GM12878 (cell line): ENCODE measurements around the gene MAPK8IP3. TPM values are rescaled to one million over a fixed set of nuclear protein-coding genes. Genes with fewer than 3 reads are reported as not detected.

ENCODE experiments used
- CBFB ChIP-seq: IDR thresholded peaks from 2 replicates; pipeline ENCODE4 v1.6.1; 2016; ENCODE audit warnings: antibody characterized with exemption, low read depth
- CEBPB ChIP-seq, 2 experiments: fragments of 150-350 bp in 1 of 2; IDR thresholded peaks; 2 replicates each; pipeline ENCODE4 v1.6.1; 2012 to 2014; ENCODE audit warnings: low read depth in 2 of 2, low read length in 2 of 2, borderline replicate concordance in 1 of 2, inconsistent platforms in 1 of 2
- CHD2 ChIP-seq: IDR thresholded peaks from 2 replicates; pipeline ENCODE4 v1.6.1; 2011; ENCODE audit warnings: low read depth, low read length, improper control_type of control experiment, borderline replicate concordance
- EED ChIP-seq: sonication (generic); IDR thresholded peaks from 2 replicates; pipeline ENCODE4 v1.6.1; 2016; ENCODE audit warnings: antibody characterized with exemption, low read depth
- GATAD2B ChIP-seq: fragments of 450-650 bp; conservative IDR thresholded peaks from 2 replicates; pipeline ENCODE4 v1.6.1; 2017; ENCODE audit warnings: low read depth, mild to moderate bottlenecking, moderate library complexity
- HCFC1 ChIP-seq: fragments of 150-350 bp; IDR thresholded peaks from 2 replicates; pipeline ENCODE4 v1.6.1; 2014; ENCODE audit warnings: low read length
- IRF4 ChIP-seq: IDR thresholded peaks from 2 replicates; pipeline ENCODE4 v1.6.1; 2011; ENCODE audit warnings: low read depth, low read length
- MTA2 ChIP-seq: fragments of 450-650 bp; IDR thresholded peaks from 2 replicates; pipeline ENCODE4 v1.6.1; 2016; ENCODE audit warnings: low read depth, mild to moderate bottlenecking, moderate library complexity
- NBN ChIP-seq: fragments of 450-650 bp; IDR thresholded peaks from 2 replicates; pipeline ENCODE4 v1.6.1; 2016
- NFXL1 ChIP-seq: fragments of 450-650 bp; IDR thresholded peaks from 2 replicates; pipeline ENCODE4 v1.6.1; 2017; ENCODE audit warnings: antibody characterized with exemption, mild to moderate bottlenecking, borderline replicate concordance
- POLR2A ChIP-seq: IDR thresholded peaks from 2 replicates; pipeline ENCODE4 v1.6.1; 2011; ENCODE audit warnings: low read depth, mild to moderate bottlenecking, low read length
- POLR2AphosphoS2 ChIP-seq: IDR thresholded peaks from 2 replicates; pipeline ENCODE4 v1.6.1; 2011; ENCODE audit warnings: low read depth, mild to moderate bottlenecking, low read length, improper control_type of control experiment, moderate library complexity
- SIX5 ChIP-seq: IDR thresholded peaks from 2 replicates; pipeline ENCODE4 v1.6.1; 2011; ENCODE audit warnings: mild to moderate bottlenecking, low read depth, low read length, moderate library complexity; ENCODE audit not compliant: severe bottlenecking
- SMARCA5 ChIP-seq: fragments of 450-650 bp; IDR thresholded peaks from 2 replicates; pipeline ENCODE4 v1.6.1; 2017; ENCODE audit warnings: mild to moderate bottlenecking
- YBX1 ChIP-seq: fragments of 450-650 bp; IDR thresholded peaks from 2 replicates; pipeline ENCODE4 v1.6.1; 2016; ENCODE audit warnings: antibody characterized with exemption
- polyA plus RNA-seq, 11 experiments: library from polyadenylated mRNA; depleted of rRNA in 4 of 11; unstranded in 6 of 11; stranded (reverse) in 5 of 11; fragments of >200 nt; fragmentation: Nextera tagmentation in 4 of 11; fragmentation: Illumina TruSeq in 1 of 11; extraction: Ambion mirVana in 4 of 11; extraction: Trizol in 1 of 11; gene quantifications; 1 replicate in 1 of 11; 2 replicates in 10 of 11; pipeline versions ENCODE4 v1.2.1 to v1.2.3, GENCODE V29; 2011 to 2016; ENCODE audit warnings: inconsistent platforms in 2 of 11, missing spikeins in 2 of 11, low read depth in 1 of 11
- total RNA-seq, 4 experiments: library from RNA; depleted of rRNA in 3 of 4; stranded (reverse); fragments of >200 nt in 3 of 4; fragmentation: Illumina TruSeq in 1 of 4; extraction: Trizol in 1 of 4; gene quantifications; 2 replicates each; pipeline versions ENCODE4 v1.2.1 to v1.2.3, GENCODE V29; 2013 to 2021
- TF ChIP-seq, protein P1 (sequence below): fragments of 450-650 bp; IDR thresholded peaks from 2 replicates; pipeline ENCODE4 v1.6.1; 2017; ENCODE audit warnings: mild to moderate bottlenecking, moderate library complexity
- TF ChIP-seq, protein P2 (sequence below): fragments of 450-650 bp; IDR thresholded peaks from 2 replicates; pipeline ENCODE4 v1.6.1; 2017; ENCODE audit warnings: antibody characterized with exemption, mild to moderate bottlenecking, moderate library complexity
- TF ChIP-seq, protein P3 (sequence below): fragments of 450-650 bp; IDR thresholded peaks from 2 replicates; pipeline ENCODE4 v1.6.1; 2017; ENCODE audit warnings: mild to moderate bottlenecking
- TF ChIP-seq, protein P4 (sequence below): IDR thresholded peaks from 2 replicates; pipeline ENCODE4 v1.6.1; 2012; ENCODE audit warnings: low read depth, low read length, improper control_type of control experiment
- TF ChIP-seq, protein P5 (sequence below): fragments of 150-350 bp; IDR thresholded peaks from 2 replicates; pipeline ENCODE4 v1.6.1; 2014; ENCODE audit warnings: mild to moderate bottlenecking, low read depth, low read length

MAPK8IP3 gene
- total and polyA plus RNA-seq, 10 of the 15 experiments (the other 5 are each of a cell fraction or from before 2014, with no cell fraction given): 0.06 to 67.9 (median 18.2) TPM

DNA sequence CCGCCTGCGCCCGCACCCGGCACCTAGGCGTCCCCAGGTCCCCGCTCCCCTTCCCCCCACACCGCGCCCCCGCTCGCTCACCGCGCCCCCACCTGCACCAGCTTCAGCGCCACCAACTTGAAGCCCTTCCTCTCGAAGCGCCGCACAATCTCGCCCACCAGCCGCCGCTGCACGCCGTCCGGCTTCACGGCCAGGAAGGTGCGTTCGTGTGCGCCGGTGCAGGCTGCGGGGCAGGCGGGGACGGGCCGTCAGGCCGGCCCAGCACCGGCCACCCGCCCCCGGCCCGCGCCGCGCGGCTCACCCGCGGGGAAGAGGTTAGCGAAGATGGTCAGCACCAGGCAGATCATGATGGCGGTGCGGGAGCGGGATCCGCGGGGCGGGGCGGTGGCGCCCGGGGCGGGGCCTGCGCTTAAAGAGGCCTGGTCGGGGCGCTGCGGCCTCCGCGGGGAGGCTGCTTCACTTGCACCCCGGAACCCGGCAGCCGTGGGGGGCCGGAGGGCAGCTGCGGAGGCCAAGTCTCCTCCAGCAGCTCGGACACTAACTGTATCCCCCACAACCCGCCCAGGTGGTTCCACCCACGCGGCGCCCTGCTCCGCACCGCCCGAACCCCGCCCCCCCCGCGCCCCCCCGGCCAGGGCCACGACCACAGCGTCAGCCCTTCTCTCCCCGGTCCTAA is 65.3 kb downstream of the MAPK8IP3 start, which contains the start of gene NME3 (continued):
- TF ChIP-seq, protein P1, sequence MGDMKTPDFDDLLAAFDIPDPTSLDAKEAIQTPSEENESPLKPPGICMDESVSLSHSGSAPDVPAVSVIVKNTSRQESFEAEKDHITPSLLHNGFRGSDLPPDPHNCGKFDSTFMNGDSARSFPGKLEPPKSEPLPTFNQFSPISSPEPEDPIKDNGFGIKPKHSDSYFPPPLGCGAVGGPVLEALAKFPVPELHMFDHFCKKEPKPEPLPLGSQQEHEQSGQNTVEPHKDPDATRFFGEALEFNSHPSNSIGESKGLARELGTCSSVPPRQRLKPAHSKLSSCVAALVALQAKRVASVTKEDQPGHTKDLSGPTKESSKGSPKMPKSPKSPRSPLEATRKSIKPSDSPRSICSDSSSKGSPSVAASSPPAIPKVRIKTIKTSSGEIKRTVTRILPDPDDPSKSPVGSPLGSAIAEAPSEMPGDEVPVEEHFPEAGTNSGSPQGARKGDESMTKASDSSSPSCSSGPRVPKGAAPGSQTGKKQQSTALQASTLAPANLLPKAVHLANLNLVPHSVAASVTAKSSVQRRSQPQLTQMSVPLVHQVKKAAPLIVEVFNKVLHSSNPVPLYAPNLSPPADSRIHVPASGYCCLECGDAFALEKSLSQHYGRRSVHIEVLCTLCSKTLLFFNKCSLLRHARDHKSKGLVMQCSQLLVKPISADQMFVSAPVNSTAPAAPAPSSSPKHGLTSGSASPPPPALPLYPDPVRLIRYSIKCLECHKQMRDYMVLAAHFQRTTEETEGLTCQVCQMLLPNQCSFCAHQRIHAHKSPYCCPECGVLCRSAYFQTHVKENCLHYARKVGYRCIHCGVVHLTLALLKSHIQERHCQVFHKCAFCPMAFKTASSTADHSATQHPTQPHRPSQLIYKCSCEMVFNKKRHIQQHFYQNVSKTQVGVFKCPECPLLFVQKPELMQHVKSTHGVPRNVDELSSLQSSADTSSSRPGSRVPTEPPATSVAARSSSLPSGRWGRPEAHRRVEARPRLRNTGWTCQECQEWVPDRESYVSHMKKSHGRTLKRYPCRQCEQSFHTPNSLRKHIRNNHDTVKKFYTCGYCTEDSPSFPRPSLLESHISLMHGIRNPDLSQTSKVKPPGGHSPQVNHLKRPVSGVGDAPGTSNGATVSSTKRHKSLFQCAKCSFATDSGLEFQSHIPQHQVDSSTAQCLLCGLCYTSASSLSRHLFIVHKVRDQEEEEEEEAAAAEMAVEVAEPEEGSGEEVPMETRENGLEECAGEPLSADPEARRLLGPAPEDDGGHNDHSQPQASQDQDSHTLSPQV: no peak
- TF ChIP-seq IRF4: no peak
- TF ChIP-seq GATAD2B: peak; percentile 25; the same call in 1 of the 2 replicates
- TF ChIP-seq, protein P2, sequence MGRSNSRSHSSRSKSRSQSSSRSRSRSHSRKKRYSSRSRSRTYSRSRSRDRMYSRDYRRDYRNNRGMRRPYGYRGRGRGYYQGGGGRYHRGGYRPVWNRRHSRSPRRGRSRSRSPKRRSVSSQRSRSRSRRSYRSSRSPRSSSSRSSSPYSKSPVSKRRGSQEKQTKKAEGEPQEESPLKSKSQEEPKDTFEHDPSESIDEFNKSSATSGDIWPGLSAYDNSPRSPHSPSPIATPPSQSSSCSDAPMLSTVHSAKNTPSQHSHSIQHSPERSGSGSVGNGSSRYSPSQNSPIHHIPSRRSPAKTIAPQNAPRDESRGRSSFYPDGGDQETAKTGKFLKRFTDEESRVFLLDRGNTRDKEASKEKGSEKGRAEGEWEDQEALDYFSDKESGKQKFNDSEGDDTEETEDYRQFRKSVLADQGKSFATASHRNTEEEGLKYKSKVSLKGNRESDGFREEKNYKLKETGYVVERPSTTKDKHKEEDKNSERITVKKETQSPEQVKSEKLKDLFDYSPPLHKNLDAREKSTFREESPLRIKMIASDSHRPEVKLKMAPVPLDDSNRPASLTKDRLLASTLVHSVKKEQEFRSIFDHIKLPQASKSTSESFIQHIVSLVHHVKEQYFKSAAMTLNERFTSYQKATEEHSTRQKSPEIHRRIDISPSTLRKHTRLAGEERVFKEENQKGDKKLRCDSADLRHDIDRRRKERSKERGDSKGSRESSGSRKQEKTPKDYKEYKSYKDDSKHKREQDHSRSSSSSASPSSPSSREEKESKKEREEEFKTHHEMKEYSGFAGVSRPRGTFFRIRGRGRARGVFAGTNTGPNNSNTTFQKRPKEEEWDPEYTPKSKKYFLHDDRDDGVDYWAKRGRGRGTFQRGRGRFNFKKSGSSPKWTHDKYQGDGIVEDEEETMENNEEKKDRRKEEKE: no peak
- TF ChIP-seq CEBPB (IDR thresholded peaks at IDR 0.05; ENCODE audit: borderline replicate concordance in 1 of 2, low read depth in 2 of 2, low read length in 2 of 2): no peak
- TF ChIP-seq CBFB: no peak
- no peak for TF ChIP-seq CHD2
- no peak for TF ChIP-seq NFXL1
- no peak for TF ChIP-seq EED
- TF ChIP-seq, protein P3, sequence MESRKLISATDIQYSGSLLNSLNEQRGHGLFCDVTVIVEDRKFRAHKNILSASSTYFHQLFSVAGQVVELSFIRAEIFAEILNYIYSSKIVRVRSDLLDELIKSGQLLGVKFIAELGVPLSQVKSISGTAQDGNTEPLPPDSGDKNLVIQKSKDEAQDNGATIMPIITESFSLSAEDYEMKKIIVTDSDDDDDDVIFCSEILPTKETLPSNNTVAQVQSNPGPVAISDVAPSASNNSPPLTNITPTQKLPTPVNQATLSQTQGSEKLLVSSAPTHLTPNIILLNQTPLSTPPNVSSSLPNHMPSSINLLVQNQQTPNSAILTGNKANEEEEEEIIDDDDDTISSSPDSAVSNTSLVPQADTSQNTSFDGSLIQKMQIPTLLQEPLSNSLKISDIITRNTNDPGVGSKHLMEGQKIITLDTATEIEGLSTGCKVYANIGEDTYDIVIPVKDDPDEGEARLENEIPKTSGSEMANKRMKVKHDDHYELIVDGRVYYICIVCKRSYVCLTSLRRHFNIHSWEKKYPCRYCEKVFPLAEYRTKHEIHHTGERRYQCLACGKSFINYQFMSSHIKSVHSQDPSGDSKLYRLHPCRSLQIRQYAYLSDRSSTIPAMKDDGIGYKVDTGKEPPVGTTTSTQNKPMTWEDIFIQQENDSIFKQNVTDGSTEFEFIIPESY: no peak
- no peak for TF ChIP-seq HCFC1
- TF ChIP-seq, protein P4, sequence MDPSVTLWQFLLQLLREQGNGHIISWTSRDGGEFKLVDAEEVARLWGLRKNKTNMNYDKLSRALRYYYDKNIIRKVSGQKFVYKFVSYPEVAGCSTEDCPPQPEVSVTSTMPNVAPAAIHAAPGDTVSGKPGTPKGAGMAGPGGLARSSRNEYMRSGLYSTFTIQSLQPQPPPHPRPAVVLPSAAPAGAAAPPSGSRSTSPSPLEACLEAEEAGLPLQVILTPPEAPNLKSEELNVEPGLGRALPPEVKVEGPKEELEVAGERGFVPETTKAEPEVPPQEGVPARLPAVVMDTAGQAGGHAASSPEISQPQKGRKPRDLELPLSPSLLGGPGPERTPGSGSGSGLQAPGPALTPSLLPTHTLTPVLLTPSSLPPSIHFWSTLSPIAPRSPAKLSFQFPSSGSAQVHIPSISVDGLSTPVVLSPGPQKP: no peak
- TF ChIP-seq SIX5: no peak
- TF ChIP-seq NBN: no peak
- TF ChIP-seq POLR2A: peak; percentile 54; the same call in 1 of the 2 replicates
- TF ChIP-seq SMARCA5: no peak
- TF ChIP-seq, protein P5, sequence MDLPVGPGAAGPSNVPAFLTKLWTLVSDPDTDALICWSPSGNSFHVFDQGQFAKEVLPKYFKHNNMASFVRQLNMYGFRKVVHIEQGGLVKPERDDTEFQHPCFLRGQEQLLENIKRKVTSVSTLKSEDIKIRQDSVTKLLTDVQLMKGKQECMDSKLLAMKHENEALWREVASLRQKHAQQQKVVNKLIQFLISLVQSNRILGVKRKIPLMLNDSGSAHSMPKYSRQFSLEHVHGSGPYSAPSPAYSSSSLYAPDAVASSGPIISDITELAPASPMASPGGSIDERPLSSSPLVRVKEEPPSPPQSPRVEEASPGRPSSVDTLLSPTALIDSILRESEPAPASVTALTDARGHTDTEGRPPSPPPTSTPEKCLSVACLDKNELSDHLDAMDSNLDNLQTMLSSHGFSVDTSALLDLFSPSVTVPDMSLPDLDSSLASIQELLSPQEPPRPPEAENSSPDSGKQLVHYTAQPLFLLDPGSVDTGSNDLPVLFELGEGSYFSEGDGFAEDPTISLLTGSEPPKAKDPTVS: no peak
- TF ChIP-seq YBX1: no peak
- peak; percentile 53; the same call in 1 of the 2 replicates for TF ChIP-seq POLR2AphosphoS2
- TF ChIP-seq MTA2: no peak
